IPS-20b (cell line): ENCODE data around the gene SMPD1.

Experiments
- H3K27ac ChIP-seq: one replicate; pipeline ENCODE4 v1.5.1; 2013; ENCODE audit warnings: low read length
- H3K27me3 ChIP-seq: 2 replicates; pipeline ENCODE4 v1.6.1; 2013; ENCODE audit warnings: mild to moderate bottlenecking, low read length, inconsistent platforms; ENCODE audit not compliant: insufficient read depth
- H3K36me3 ChIP-seq: 2 replicates; pipeline ENCODE4 v1.6.1; 2013; ENCODE audit warnings: low read depth, mild to moderate bottlenecking, inconsistent platforms, low read length, moderate library complexity; ENCODE audit not compliant: insufficient read depth
- H3K4me1 ChIP-seq: 2 replicates; pipeline ENCODE4 v1.6.1; 2013; ENCODE audit warnings: mild to moderate bottlenecking, control low read depth, inconsistent platforms, low read length, moderate library complexity; ENCODE audit not compliant: insufficient read depth
- H3K4me3 ChIP-seq: 2 replicates; pipeline ENCODE4 v1.5.1; 2013; ENCODE audit warnings: mild to moderate bottlenecking, low read length, inconsistent platforms
- H3K9ac ChIP-seq: 2 replicates; pipeline ENCODE4 v1.6.1; 2013; ENCODE audit warnings: low read depth, mild to moderate bottlenecking, inconsistent platforms, low read length, moderate library complexity
- H3K9me3 ChIP-seq: 2 replicates; pipeline ENCODE4 v1.6.1; 2013; ENCODE audit warnings: mild to moderate bottlenecking, low read depth, low read length, inconsistent platforms; ENCODE audit not compliant: insufficient read depth

SMPD1 gene

GRCh38 chr11:6389905-6390717 is at the start of gene SMPD1:
SMPD1 (plus strand) TSS chr11:6390474; CDS start chr11:6390599, 125 bp downstream.
- Histone ChIP-seq H3K4me3 (peak within 1 kb of the TSS; percentile 86), H3K9me3 (no peaks in the 10 kb centered on the region), H3K27ac (no peak within 1 kb of the TSS), H3K36me3 (no peaks in the 10 kb centered on the region), H3K27me3 (peaks cover 7% of the 10 kb centered on the region), H3K9ac (peak within 1 kb of the TSS; percentile 71; the same call in 1 of the 2 replicates), H3K4me1 (peaks cover 7% of the 10 kb centered on the region; the same call in 1 of the 2 replicates)

- Histone ChIP-seq H3K27ac (no peak overlapping the region), H3K27me3 (no peaks in the 10 kb centered on the region), H3K36me3 (no peaks in the 10 kb centered on the region), H3K4me3 (no peak overlapping the region), H3K9ac (no peak overlapping the region), H3K4me1 (no peaks in the 10 kb centered on the region), H3K9me3 (no peaks in the 10 kb centered on the region)
These were observed 44.9 kb upstream of the SMPD1 start for GRCh38 chr11:6345366-6345765.

GRCh38 chr11:6350043-6350442 is 40.2 kb upstream of the SMPD1 start:
- no peaks in the 10 kb centered on the region for H3K27me3 ChIP-seq
- no peak overlapping the region for H3K9ac ChIP-seq
- no peak overlapping the region for H3K27ac ChIP-seq
- H3K4me1 ChIP-seq: no peaks in the 10 kb centered on the region; the same call in 1 of the 2 replicates
- no peaks in the 10 kb centered on the region for H3K9me3 ChIP-seq
- no peak overlapping the region for H3K4me3 ChIP-seq
- no peaks in the 10 kb centered on the region for H3K36me3 ChIP-seq

GRCh38 chr11:6350486-6350885 is 39.8 kb upstream of the SMPD1 start:
- H3K27ac ChIP-seq: no peak overlapping the region
- no peaks in the 10 kb centered on the region; the same call in 1 of the 2 replicates for H3K4me1 ChIP-seq

GRCh38 chr11:6351782-6352382 is 38.4 kb upstream of the SMPD1 start:
- Histone ChIP-seq H3K4me1 (no peaks in the 10 kb centered on the region; the same call in 1 of the 2 replicates), H3K9me3 (no peaks in the 10 kb centered on the region), H3K27me3 (no peaks in the 10 kb centered on the region), H3K9ac (no peak overlapping the region), H3K36me3 (no peaks in the 10 kb centered on the region), H3K27ac (no peak overlapping the region), H3K4me3 (no peak overlapping the region)

More at GRCh38 chr11:6350486-6350885, 39.8 kb upstream of the SMPD1 start:
- H3K27me3 ChIP-seq: no peaks in the 10 kb centered on the region
- no peak overlapping the region for H3K9ac ChIP-seq
- H3K4me3 ChIP-seq: no peak overlapping the region
- H3K9me3 ChIP-seq: no peaks in the 10 kb centered on the region
- no peaks in the 10 kb centered on the region for H3K36me3 ChIP-seq

GRCh38 chr11:6353367-6353987 is 36.8 kb upstream of the SMPD1 start:
- H3K27me3 ChIP-seq: no peaks in the 10 kb centered on the region
- no peak overlapping the region for H3K9ac ChIP-seq
- H3K4me3 ChIP-seq: no peak overlapping the region
- no peaks in the 10 kb centered on the region for H3K9me3 ChIP-seq
- H3K27ac ChIP-seq: no peak overlapping the region
- H3K4me1 ChIP-seq: no peaks in the 10 kb centered on the region; the same call in 1 of the 2 replicates
- no peaks in the 10 kb centered on the region for H3K36me3 ChIP-seq

GRCh38 chr11:6354651-6355485 is 35.4 kb upstream of the SMPD1 start:
- H3K4me1 ChIP-seq: no peaks in the 10 kb centered on the region; the same call in 1 of the 2 replicates
- H3K4me3 ChIP-seq: no peak overlapping the region
- H3K27me3 ChIP-seq: no peaks in the 10 kb centered on the region
- no peak overlapping the region for H3K27ac ChIP-seq
- H3K9ac ChIP-seq: no peak overlapping the region
- no peaks in the 10 kb centered on the region for H3K36me3 ChIP-seq
- no peaks in the 10 kb centered on the region for H3K9me3 ChIP-seq

- Histone ChIP-seq H3K27ac (no peak overlapping the region), H3K9me3 (no peaks in the 10 kb centered on the region), H3K9ac (no peak overlapping the region), H3K36me3 (no peaks in the 10 kb centered on the region), H3K4me1 (no peaks in the 10 kb centered on the region; the same call in 1 of the 2 replicates), H3K27me3 (no peaks in the 10 kb centered on the region), H3K4me3 (no peak overlapping the region)
These were observed 33.7 kb upstream of the SMPD1 start for GRCh38 chr11:6356503-6357055.

GRCh38 chr11:6357222-6357621 is 33.1 kb upstream of the SMPD1 start:
- Histone ChIP-seq H3K27ac (no peak overlapping the region), H3K4me3 (no peak overlapping the region), H3K27me3 (no peaks in the 10 kb centered on the region), H3K36me3 (no peaks in the 10 kb centered on the region), H3K4me1 (no peaks in the 10 kb centered on the region; the same call in 1 of the 2 replicates), H3K9ac (no peak overlapping the region), H3K9me3 (no peaks in the 10 kb centered on the region)

- H3K9ac ChIP-seq: no peak overlapping the region
- no peaks in the 10 kb centered on the region for H3K9me3 ChIP-seq
- H3K4me1 ChIP-seq: no peaks in the 10 kb centered on the region; the same call in 1 of the 2 replicates
- H3K27ac ChIP-seq: no peak overlapping the region
- no peak overlapping the region for H3K4me3 ChIP-seq
- no peaks in the 10 kb centered on the region for H3K27me3 ChIP-seq
- H3K36me3 ChIP-seq: no peaks in the 10 kb centered on the region
These were observed 30.1 kb upstream of the SMPD1 start for GRCh38 chr11:6360183-6360582.
